ENCODE results near the gene ANKRA2. TPM values are rescaled to one million over a fixed set of nuclear protein-coding genes. Genes with fewer than 3 reads are reported as not detected.

The ANKRA2 gene
- total RNA-seq, 2 donors from 2014 or later: 14.2 to 20.5 TPM

DNA sequence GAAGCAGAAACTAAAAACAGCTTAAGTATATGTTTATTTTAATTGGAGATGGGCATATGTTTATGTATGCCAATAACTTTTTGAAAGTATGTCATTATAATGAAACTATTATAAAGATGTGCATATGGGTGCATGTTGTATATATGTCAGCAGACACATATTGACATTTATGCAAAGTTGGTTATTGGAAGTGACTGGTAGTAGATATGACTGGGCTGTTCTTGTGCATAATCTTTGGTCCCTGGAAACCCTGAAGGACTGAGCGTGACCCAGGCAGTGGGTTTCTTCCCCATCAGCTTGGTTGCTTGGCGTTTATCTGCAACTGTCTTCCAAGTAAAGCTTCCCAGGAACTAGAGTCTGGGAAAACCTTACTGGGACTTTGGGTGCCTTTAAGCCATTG, 25.7 kb downstream of the ANKRA2 start:
- Histone ChIP-seq H3K36me3 (ENCODE audit: control insufficient read depth, insufficient read depth, low read length) (no peaks in the 10 kb centered on the region), H3K27me3 (ENCODE audit: control insufficient read depth, insufficient read depth, low read length, poor library complexity, severe bottlenecking) (no peaks in the 10 kb centered on the region), H3K4me3 (ENCODE audit: low read length) (no peak overlapping the region), H3K9ac (ENCODE audit: extremely low read depth, low read length, poor library complexity, severe bottlenecking) (no peak overlapping the region), H3K9me3 (ENCODE audit: control insufficient read depth, low read length) (peaks cover 16% of the 10 kb centered on the region), H3K4me1 (ENCODE audit: control insufficient read depth, insufficient read depth, low read length) (no peaks in the 10 kb centered on the region), H3K27ac (ENCODE audit: low read depth, low read length) (no peak overlapping the region)
- 91 to 95% methylated on average over 2 of the region's 2 CpGs for WGBS, 2 experiments (ENCODE audit: insufficient coverage in 1 of 2, insufficient read length in 1 of 2)
- Mint-ChIP-seq H3K27ac (no peak overlapping the region), H3K36me3 (ENCODE audit: low read depth) (no peaks in the 10 kb centered on the region), H3K9me3 (peaks cover 13% of the 10 kb centered on the region), H3K4me1 (no peaks in the 10 kb centered on the region), H3K4me3 (no peak overlapping the region), H3K27me3 (ENCODE audit: insufficient read depth) (peaks cover 10% of the 10 kb centered on the region)
- DNase-seq: no peak
- no peak for TF ChIP-seq CTCF (conservative IDR thresholded peaks at IDR 0.05)

DNA sequence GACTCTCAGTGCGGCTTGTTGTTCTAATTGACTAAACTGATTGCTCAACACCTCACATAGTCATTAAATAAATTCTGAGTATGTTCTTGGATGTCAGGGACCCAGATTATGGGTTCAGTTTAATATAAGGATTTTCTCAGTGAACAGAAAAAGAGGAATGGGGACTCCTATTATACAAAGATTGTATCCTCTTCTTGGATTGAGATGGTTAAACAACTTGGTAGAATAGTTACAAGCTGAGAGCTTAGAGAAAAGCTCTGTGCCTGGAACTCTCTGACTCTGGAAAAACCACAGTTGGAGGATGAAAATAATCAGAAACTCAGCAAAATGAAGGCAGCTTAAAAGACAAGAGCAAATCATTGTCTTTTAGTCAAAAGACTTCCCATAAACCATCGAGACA, 30.5 kb downstream of the ANKRA2 start:
- H3K9ac ChIP-seq (ENCODE audit: extremely low read depth, low read length, poor library complexity, severe bottlenecking): no peak overlapping the region
- H3K36me3 ChIP-seq (ENCODE audit: control insufficient read depth, insufficient read depth, low read length): no peaks in the 10 kb centered on the region
- Mint-ChIP-seq H3K27ac (no peak overlapping the region), H3K4me1 (no peaks in the 10 kb centered on the region), H3K9me3 (peaks cover 49% of the 10 kb centered on the region), H3K4me3 (no peak overlapping the region), H3K36me3 (ENCODE audit: low read depth) (peaks cover 5% of the 10 kb centered on the region), H3K27me3 (ENCODE audit: insufficient read depth) (peaks cover 4% of the 10 kb centered on the region)
- DNase-seq: no peak
- peak overlapping the region; percentile 74 for H3K4me3 ChIP-seq (ENCODE audit: low read length)
- peaks cover 56% of the 10 kb centered on the region for H3K9me3 ChIP-seq (ENCODE audit: control insufficient read depth, low read length)
- no peak for TF ChIP-seq CTCF (conservative IDR thresholded peaks at IDR 0.05)
- WGBS, 2 experiments (ENCODE audit: insufficient coverage in 1 of 2, insufficient read length in 1 of 2): 92 to 100% methylated on average over 1 to 2 of the region's 2 CpGs
- H3K27ac ChIP-seq (ENCODE audit: low read depth, low read length): no peak overlapping the region
- H3K27me3 ChIP-seq (ENCODE audit: control insufficient read depth, insufficient read depth, low read length, poor library complexity, severe bottlenecking): no peaks in the 10 kb centered on the region
- H3K4me1 ChIP-seq (ENCODE audit: control insufficient read depth, insufficient read depth, low read length): no peaks in the 10 kb centered on the region

GRCh38 chr5:73534011-73534644, 31.3 kb downstream of the ANKRA2 start:
- H3K27ac Mint-ChIP-seq: no peak overlapping the region
- Histone ChIP-seq H3K9ac (ENCODE audit: extremely low read depth, low read length, poor library complexity, severe bottlenecking) (no peak overlapping the region), H3K27me3 (ENCODE audit: control insufficient read depth, insufficient read depth, low read length, poor library complexity, severe bottlenecking) (no peaks in the 10 kb centered on the region), H3K36me3 (ENCODE audit: control insufficient read depth, insufficient read depth, low read length) (no peaks in the 10 kb centered on the region), H3K27ac (ENCODE audit: low read depth, low read length) (no peak overlapping the region), H3K9me3 (ENCODE audit: control insufficient read depth, low read length) (peaks cover 56% of the 10 kb centered on the region), H3K4me3 (ENCODE audit: low read length) (peak overlapping the region; percentile 74), H3K4me1 (ENCODE audit: control insufficient read depth, insufficient read depth, low read length) (no peaks in the 10 kb centered on the region)
- H3K9me3 Mint-ChIP-seq: peaks cover 49% of the 10 kb centered on the region
- peaks cover 4% of the 10 kb centered on the region for H3K27me3 Mint-ChIP-seq (ENCODE audit: insufficient read depth)
- no peak for TF ChIP-seq CTCF (conservative IDR thresholded peaks at IDR 0.05)
- no peaks in the 10 kb centered on the region for H3K4me1 Mint-ChIP-seq
- H3K36me3 Mint-ChIP-seq (ENCODE audit: low read depth): peaks cover 5% of the 10 kb centered on the region
- H3K4me3 Mint-ChIP-seq: no peak overlapping the region
- WGBS, 2 experiments (ENCODE audit: insufficient coverage in 1 of 2, insufficient read length in 1 of 2): 91 to 94% methylated on average over 4 to 5 of the region's 5 CpGs
- DNase-seq: no peak
